KMS-11 (cell line): ENCODE measurements around the gene XRCC3.

ENCODE experiments used
- H2AFZ ChIP-seq: fragments of 200-600 bp; sonication (generic); 2 replicates; pipeline ENCODE4 v1.6.1; 2016; ENCODE audit warnings: antibody characterized with exemption, mixed run types, low read depth
- H3K27ac ChIP-seq: fragments of 200-600 bp; sonication (generic); 2 replicates; pipeline ENCODE4 v1.6.1; 2016; ENCODE audit warnings: mild to moderate bottlenecking, mixed run types
- H3K27me3 ChIP-seq: fragments of 200-600 bp; sonication (generic); 2 replicates; pipeline ENCODE4 v1.6.1; 2017; ENCODE audit warnings: mild to moderate bottlenecking, low read depth, mixed run types, moderate library complexity; ENCODE audit not compliant: insufficient read depth
- H3K36me3 ChIP-seq: fragments of 200-600 bp; sonication (generic); 2 replicates; pipeline ENCODE4 v1.6.1; 2017; ENCODE audit warnings: mild to moderate bottlenecking, mixed run types; ENCODE audit not compliant: insufficient read depth
- H3K4me1 ChIP-seq: fragments of 200-600 bp; sonication (generic); 2 replicates; pipeline ENCODE4 v1.6.1; 2016; ENCODE audit warnings: mild to moderate bottlenecking, low read depth, mixed run types; ENCODE audit not compliant: poor library complexity, severe bottlenecking
- H3K4me2 ChIP-seq: fragments of 200-600 bp; sonication (generic); 2 replicates; pipeline ENCODE4 v1.7.0; 2016; ENCODE audit warnings: mild to moderate bottlenecking, mixed run types
- H3K4me3 ChIP-seq: fragments of 200-600 bp; sonication (generic); IDR thresholded peaks from 2 replicates; pipeline ENCODE4 v1.6.1; 2017; ENCODE audit warnings: low read depth, low read length, mixed read lengths; ENCODE audit not compliant: insufficient read depth
- H3K79me2 ChIP-seq: fragments of 200-600 bp; sonication (generic); 2 replicates; pipeline ENCODE4 v1.6.1; 2016; ENCODE audit warnings: low read depth, mixed run types; ENCODE audit not compliant: insufficient read depth
- H3K9ac ChIP-seq: fragments of 200-600 bp; sonication (generic); 2 replicates; pipeline ENCODE4 v1.6.1; 2016; ENCODE audit warnings: mild to moderate bottlenecking, mixed run types
- H4K20me1 ChIP-seq: fragments of 200-600 bp; sonication (generic); 2 replicates; pipeline ENCODE4 v1.6.1; 2016; ENCODE audit warnings: mild to moderate bottlenecking, mixed run types; ENCODE audit not compliant: insufficient read depth
- CTCF ChIP-seq: fragments of 200-600 bp; sonication (generic); conservative IDR thresholded peaks from 2 replicates; pipeline ENCODE4 v1.6.1; 2017; ENCODE audit warnings: low read depth, mild to moderate bottlenecking, antibody characterized with exemption, low read length, moderate library complexity, mixed read lengths

The XRCC3 gene

GRCh38 chr14:103749452-103749851 is 34.2 kb upstream of the XRCC3 start:
- TF ChIP-seq CTCF = no peak
- no peaks in the 10 kb centered on the region for H4K20me1 ChIP-seq
- H3K36me3 ChIP-seq = no peaks in the 10 kb centered on the region
- H3K27ac ChIP-seq = no peak overlapping the region
- no peak overlapping the region for H3K4me3 ChIP-seq
- no peaks in the 10 kb centered on the region for H3K27me3 ChIP-seq
- H3K79me2 ChIP-seq = no peaks in the 10 kb centered on the region
- H3K4me1 ChIP-seq = peaks cover 12% of the 10 kb centered on the region
- no peak overlapping the region for H3K9ac ChIP-seq
- no peak overlapping the region for H2AFZ ChIP-seq
- H3K4me2 ChIP-seq = no peak overlapping the region

- peak overlapping the region; percentile 54; the same call in 1 of the 2 replicates for H2AFZ ChIP-seq
- peak overlapping the region; percentile 39; the same call in 1 of the 2 replicates for H3K9ac ChIP-seq
Observed at GRCh38 chr14:103748534-103748857, 33.2 kb upstream of the XRCC3 start.

GRCh38 chr14:103746701-103747100 is 31.4 kb upstream of the XRCC3 start:
- Histone ChIP-seq H3K9ac (no peak overlapping the region), H2AFZ (no peak overlapping the region), H3K36me3 (no peaks in the 10 kb centered on the region), H3K27ac (no peak overlapping the region), H3K4me3 (no peak overlapping the region), H3K4me1 (peaks cover 12% of the 10 kb centered on the region), H4K20me1 (no peaks in the 10 kb centered on the region), H3K27me3 (no peaks in the 10 kb centered on the region), H3K79me2 (no peaks in the 10 kb centered on the region), H3K4me2 (no peak overlapping the region)
- no peak for TF ChIP-seq CTCF

More at GRCh38 chr14:103748534-103748857, 33.2 kb upstream of the XRCC3 start:
- no peaks in the 10 kb centered on the region for H3K36me3 ChIP-seq
- H3K4me1 ChIP-seq = peaks cover 12% of the 10 kb centered on the region
- no peaks in the 10 kb centered on the region for H4K20me1 ChIP-seq
- no peaks in the 10 kb centered on the region for H3K79me2 ChIP-seq
- peak overlapping the region; percentile 25; the same call in 1 of the 2 replicates for H3K4me2 ChIP-seq
- no peak overlapping the region for H3K4me3 ChIP-seq
- no peaks in the 10 kb centered on the region for H3K27me3 ChIP-seq
- TF ChIP-seq CTCF = no peak
- H3K27ac ChIP-seq = peak overlapping the region; percentile 46

- Histone ChIP-seq H3K79me2 (no peaks in the 10 kb centered on the region), H3K27ac (no peak overlapping the region), H3K4me1 (peaks cover 12% of the 10 kb centered on the region), H3K9ac (no peak overlapping the region), H4K20me1 (no peaks in the 10 kb centered on the region), H3K4me2 (no peak overlapping the region), H3K36me3 (no peaks in the 10 kb centered on the region), H3K27me3 (no peaks in the 10 kb centered on the region), H2AFZ (no peak overlapping the region), H3K4me3 (no peak overlapping the region)
- no peak for TF ChIP-seq CTCF
Observed at GRCh38 chr14:103745424-103745823, 30.2 kb upstream of the XRCC3 start.
